Astrocyte (in vitro differentiated cells and primary cell): ENCODE results near the gene PNPLA3. TPM values are rescaled to one million over a fixed set of nuclear protein-coding genes. Genes with fewer than 3 reads are reported as not detected.

Experiments used
- DNase-seq: peaks from one replicate; pipeline ENCODE4 v3.0.0-alpha.2; 2010; ENCODE audit warnings: low read depth
- FAIRE-seq: peaks from 2 replicates; lab custom pipeline; 2011; peaks lifted over from hg19 to GRCh38; lab: Jason Lieb, UNC
- H2AFZ ChIP-seq: 2 replicates; pipeline ENCODE4 v1.6.0; 2012; ENCODE audit warnings: low read depth, low read length, inconsistent platforms
- H3K27ac ChIP-seq: 2 replicates; pipeline ENCODE4 v1.5.1; 2011; ENCODE audit warnings: low read depth, low read length, inconsistent platforms
- H3K27me3 ChIP-seq: 2 replicates; pipeline ENCODE4 v1.6.0; 2011; ENCODE audit warnings: low read length, inconsistent platforms; ENCODE audit not compliant: insufficient read depth
- H3K36me3 ChIP-seq: 2 replicates; pipeline ENCODE4 v1.5.1; 2011; ENCODE audit warnings: low read length, inconsistent platforms; ENCODE audit not compliant: insufficient read depth
- H3K4me1 ChIP-seq: 2 replicates; pipeline ENCODE4 v1.5.1; 2011; ENCODE audit warnings: low read length, inconsistent platforms; ENCODE audit not compliant: insufficient read depth
- H3K4me2 ChIP-seq: 2 replicates; pipeline ENCODE4 v1.6.0; 2012; ENCODE audit warnings: low read length, inconsistent platforms
- H3K4me3 ChIP-seq: 2 replicates; pipeline ENCODE4 v1.5.1; 2011; ENCODE audit warnings: low read depth, mild to moderate bottlenecking, low read length, inconsistent platforms; ENCODE audit not compliant: insufficient read depth
- H3K79me2 ChIP-seq: 2 replicates; pipeline ENCODE4 v1.6.0; 2012; ENCODE audit warnings: mild to moderate bottlenecking, low read length, inconsistent platforms; ENCODE audit not compliant: insufficient read depth
- H3K9ac ChIP-seq: 2 replicates; pipeline ENCODE4 v1.6.0; 2012; ENCODE audit warnings: mild to moderate bottlenecking, low read length, inconsistent platforms
- H3K9me3 ChIP-seq: 2 replicates; pipeline ENCODE4 v1.5.1; 2012; ENCODE audit warnings: low read depth, mild to moderate bottlenecking, low read length, inconsistent platforms; ENCODE audit not compliant: insufficient read depth
- H4K20me1 ChIP-seq: 2 replicates; pipeline ENCODE4 v1.6.0; 2012; ENCODE audit warnings: low read length, inconsistent platforms; ENCODE audit not compliant: insufficient read depth
- H3K27ac Mint-ChIP-seq: one replicate; pipeline ENCODE4 v1.8.0; 2021; ENCODE audit warnings: mild to moderate bottlenecking, mixed read lengths; ENCODE audit not compliant: unreplicated experiment
- H3K27me3 Mint-ChIP-seq: one replicate; pipeline ENCODE4 v1.8.0; 2021; ENCODE audit warnings: low read depth, mixed read lengths; ENCODE audit not compliant: unreplicated experiment
- H3K36me3 Mint-ChIP-seq: one replicate; pipeline ENCODE4 v1.8.0; 2021; ENCODE audit warnings: low read depth, mixed read lengths; ENCODE audit not compliant: unreplicated experiment
- H3K4me1 Mint-ChIP-seq: one replicate; pipeline ENCODE4 v1.8.0; 2021; ENCODE audit warnings: low read depth, mixed read lengths; ENCODE audit not compliant: unreplicated experiment
- H3K4me3 Mint-ChIP-seq: one replicate; pipeline ENCODE4 v1.8.0; 2021; ENCODE audit warnings: mild to moderate bottlenecking, moderate library complexity, mixed read lengths; ENCODE audit not compliant: unreplicated experiment
- H3K9me3 Mint-ChIP-seq: one replicate; pipeline ENCODE4 v1.8.0; 2021; ENCODE audit warnings: mild to moderate bottlenecking, mixed read lengths; ENCODE audit not compliant: unreplicated experiment
- CTCF ChIP-seq: IDR thresholded peaks from 2 replicates; pipeline ENCODE4 v1.5.1; 2011; ENCODE audit warnings: low read depth, mild to moderate bottlenecking, inconsistent platforms, low read length, moderate library complexity; ENCODE audit not compliant: insufficient read depth
- EZH2 ChIP-seq: IDR thresholded peaks from 2 replicates; pipeline ENCODE4 v1.6.1; 2012; ENCODE audit warnings: mild to moderate bottlenecking, low read length, inconsistent platforms; ENCODE audit not compliant: insufficient read depth
- total RNA-seq: library from RNA; stranded (reverse); gene quantifications from 2 replicates; pipeline ENCODE4 v1.2.1, GENCODE V29; 2021

The PNPLA3 gene
- total RNA-seq, 1 donor from 2014 or later = 10.8 TPM

GRCh38 chr22:43910178-43910695, 13.4 kb upstream of the PNPLA3 start:
- Histone ChIP-seq H3K36me3 (no peaks in the 10 kb centered on the region), H3K79me2 (no peaks in the 10 kb centered on the region), H3K4me2 (no peak overlapping the region), H3K4me3 (no peak overlapping the region), H3K4me1 (no peaks in the 10 kb centered on the region), H2AFZ (no peak overlapping the region), H3K9me3 (no peaks in the 10 kb centered on the region), H3K27ac (no peak overlapping the region), H3K27me3 (peaks cover 14% of the 10 kb centered on the region), H3K9ac (no peak overlapping the region), H4K20me1 (no peaks in the 10 kb centered on the region)
- TF ChIP-seq EZH2 = no peak
- TF ChIP-seq CTCF = no peak
- Mint-ChIP-seq H3K4me3 (no peak overlapping the region), H3K27me3 (peaks cover 60% of the 10 kb centered on the region), H3K27ac (no peak overlapping the region), H3K4me1 (no peaks in the 10 kb centered on the region), H3K36me3 (peaks cover 2% of the 10 kb centered on the region), H3K9me3 (peaks cover 6% of the 10 kb centered on the region)
- FAIRE-seq (no peak), DNase-seq (no peak)

- FAIRE-seq = no peak
These were observed 12.3 kb upstream of the PNPLA3 start for GRCh38 chr22:43911351-43911750.

More at GRCh38 chr22:43911351-43911750, 12.3 kb upstream of the PNPLA3 start:
- no peaks in the 10 kb centered on the region for H3K79me2 ChIP-seq
- H3K9ac ChIP-seq = no peak overlapping the region
- H3K36me3 Mint-ChIP-seq = peaks cover 2% of the 10 kb centered on the region
- no peak overlapping the region for H3K4me2 ChIP-seq
- no peaks in the 10 kb centered on the region for H3K4me1 ChIP-seq
- H3K9me3 Mint-ChIP-seq = peaks cover 6% of the 10 kb centered on the region
- H3K9me3 ChIP-seq = no peaks in the 10 kb centered on the region
- H3K27ac Mint-ChIP-seq = no peak overlapping the region
- H3K4me1 Mint-ChIP-seq = no peaks in the 10 kb centered on the region
- H3K27ac ChIP-seq = no peak overlapping the region
- H3K27me3 ChIP-seq = peaks cover 14% of the 10 kb centered on the region
- no peak overlapping the region for H3K4me3 Mint-ChIP-seq
- H3K4me3 ChIP-seq = no peak overlapping the region
- peaks cover 55% of the 10 kb centered on the region for H3K27me3 Mint-ChIP-seq
- no peak for DNase-seq
- no peaks in the 10 kb centered on the region for H3K36me3 ChIP-seq
- H4K20me1 ChIP-seq = no peaks in the 10 kb centered on the region
- no peak for TF ChIP-seq EZH2
- TF ChIP-seq CTCF = no peak
- no peak overlapping the region for H2AFZ ChIP-seq
